ENCODE measurements around the gene IBA57. TPM values are rescaled to one million over a fixed set of nuclear protein-coding genes. Genes with fewer than 3 reads are reported as not detected.

Gene IBA57
- total and polyA plus RNA-seq, 4 experiments from 2014 or later: 1.3 to 12.0 (median 6.9) TPM

DNA sequence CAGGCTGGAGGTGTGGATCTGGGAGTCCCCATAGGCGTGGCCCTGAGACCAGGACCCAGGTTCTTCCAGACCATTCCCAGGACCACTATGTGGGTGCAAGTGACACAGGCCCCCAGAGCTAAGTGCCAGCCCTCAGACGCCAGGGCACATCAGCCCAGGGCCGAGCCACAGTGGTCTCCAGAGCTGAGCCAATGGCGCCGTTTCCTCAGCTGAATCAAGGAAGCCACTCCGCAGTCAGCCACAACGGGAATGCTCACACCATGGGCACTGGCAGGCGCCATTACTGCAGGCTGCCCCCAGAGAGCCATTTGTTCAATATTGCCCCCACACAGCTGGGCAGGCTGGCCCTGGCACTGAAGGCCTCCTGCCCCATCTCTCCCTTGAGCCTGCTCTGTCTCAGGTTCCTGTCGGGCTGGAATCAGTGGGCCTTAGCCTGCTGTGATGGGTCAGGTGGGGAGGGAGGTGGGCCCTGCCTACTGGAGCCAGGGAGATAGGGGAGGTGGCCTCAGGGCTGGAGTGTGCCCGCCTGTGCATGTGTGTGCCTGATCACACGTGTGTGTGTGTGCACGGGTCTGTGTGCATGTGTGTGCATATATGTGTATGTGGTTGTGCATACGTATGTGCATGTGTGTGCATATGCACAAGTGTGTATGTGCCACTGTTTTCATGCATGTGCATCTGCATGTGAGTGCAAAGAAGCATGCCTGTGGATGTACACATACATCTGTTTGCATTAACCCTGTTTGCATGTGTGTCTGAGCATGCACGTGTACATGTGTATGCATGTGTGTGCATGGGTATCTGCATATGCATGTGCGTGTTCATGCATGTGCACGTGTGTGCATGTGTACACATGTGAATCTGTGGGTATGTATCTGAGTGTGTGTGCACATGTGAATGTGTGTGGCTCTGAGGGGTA lies 9.7 kb upstream of the IBA57 start:
- Mint-ChIP-seq H3K36me3 (no peaks in the 10 kb centered on the region), H3K4me1 (peaks cover 0 to 8% (median under 1%) of the 10 kb centered on the region in 4 donors), H3K27me3 (no peaks in the 10 kb centered on the region), H3K27ac (peak overlapping the region in 1 of 7 donors; percentile 51), H3K9me3 (no peaks in the 10 kb centered on the region), H3K4me3 (no peak overlapping the region)
- no peaks in the 10 kb centered on the region for H3K36me3 ChIP-seq (ENCODE audit: insufficient read depth, low read length)
- ChIA-PET POLR2A (ENCODE audit: partially characterized antibody) (interaction anchor here (1.7 kb wide), 1 partner anchor 10 kb away, joined by 8 read pairs; the partner anchor contains the start of gene IBA57), CTCF (ENCODE audit: partially characterized antibody) (no interaction called here)
- intact Hi-C loops (cut with micrococcal nuclease): no loop called here
- no peak for DNase-seq
- no peak overlapping the region for H3K27ac ChIP-seq (ENCODE audit: low read depth, low read length)
- no peaks in the 10 kb centered on the region for H3K4me1 ChIP-seq (ENCODE audit: insufficient read depth, low read length)
- no peaks in the 10 kb centered on the region for H3K27me3 ChIP-seq (ENCODE audit: insufficient read depth, low read length)
- H3K9me3 ChIP-seq (ENCODE audit: control insufficient read depth in 1 of 2, low read length in 2 of 2): no peaks in the 10 kb centered on the region
- H3K4me3 ChIP-seq (ENCODE audit: low read length in 2 of 2): no peak overlapping the region

- intact Hi-C loops (cut with micrococcal nuclease): no loop called here
Measured at GRCh38 chr1:228156515-228156881, 9.1 kb upstream of the IBA57 start.

GRCh38 chr1:228156941-228157728 lies 8.5 kb upstream of the IBA57 start:
- Histone ChIP-seq H3K4me1 (ENCODE audit: insufficient read depth, low read length) (peaks cover 7% of the 10 kb centered on the region), H3K4me3 (ENCODE audit: low read length in 2 of 2) (no peak overlapping the region), H3K27me3 (ENCODE audit: insufficient read depth, low read length) (no peaks in the 10 kb centered on the region), H3K27ac (ENCODE audit: low read depth, low read length) (no peak overlapping the region), H3K36me3 (ENCODE audit: insufficient read depth, low read length) (no peaks in the 10 kb centered on the region), H3K9me3 (ENCODE audit: control insufficient read depth in 1 of 2, low read length in 2 of 2) (no peaks in the 10 kb centered on the region)
- CTCF ChIA-PET (ENCODE audit: partially characterized antibody): interaction anchor here (0.7 to 1.5 kb wide), 2 partner anchors 9 to 26 kb away, joined by 4 to 5 read pairs; no protein-coding TSS in a partner anchor
- H3K9me3 Mint-ChIP-seq: no peaks in the 10 kb centered on the region
- H3K27me3 Mint-ChIP-seq: no peaks in the 10 kb centered on the region
- H3K36me3 Mint-ChIP-seq: no peaks in the 10 kb centered on the region
- H3K27ac Mint-ChIP-seq: peak overlapping the region in 1 of 7 donors; percentile 45
- POLR2A ChIA-PET (ENCODE audit: partially characterized antibody): interaction anchor here (1.7 kb wide), 1 partner anchor 8 kb away, joined by 8 read pairs; the partner anchor contains the start of gene IBA57
- no peak overlapping the region for H3K4me3 Mint-ChIP-seq
- peaks cover 2 to 14% (median 6%) of the 10 kb centered on the region in 4 donors for H3K4me1 Mint-ChIP-seq
- peak in 1 of 5 donors; percentile 39 for DNase-seq
- intact Hi-C loops (cut with micrococcal nuclease): no loop called here

More at GRCh38 chr1:228156515-228156881, 9.1 kb upstream of the IBA57 start:
- H3K4me1 ChIP-seq (ENCODE audit: insufficient read depth, low read length): peaks cover under 1% of the 10 kb centered on the region
- no peaks in the 10 kb centered on the region for H3K36me3 ChIP-seq (ENCODE audit: insufficient read depth, low read length)
- DNase-seq: peak in 1 of 5 donors; percentile 23
- no peak overlapping the region for H3K27ac ChIP-seq (ENCODE audit: low read depth, low read length)
- ChIA-PET CTCF (ENCODE audit: partially characterized antibody) (interaction anchor here (0.7 to 1.5 kb wide), 2 partner anchors 10 to 26 kb away, joined by 4 to 5 read pairs; no protein-coding TSS in a partner anchor), POLR2A (ENCODE audit: partially characterized antibody) (interaction anchor here (1.7 kb wide), 1 partner anchor 9 kb away, joined by 8 read pairs; the partner anchor contains the start of gene IBA57)
- Mint-ChIP-seq H3K27ac (no peak overlapping the region), H3K4me3 (no peak overlapping the region), H3K36me3 (no peaks in the 10 kb centered on the region), H3K27me3 (no peaks in the 10 kb centered on the region), H3K9me3 (no peaks in the 10 kb centered on the region), H3K4me1 (peaks cover 0 to 7% (median 2%) of the 10 kb centered on the region in 4 donors)
- no peaks in the 10 kb centered on the region for H3K27me3 ChIP-seq (ENCODE audit: insufficient read depth, low read length)
- no peak overlapping the region for H3K4me3 ChIP-seq (ENCODE audit: low read length in 2 of 2)
- H3K9me3 ChIP-seq (ENCODE audit: control insufficient read depth in 1 of 2, low read length in 2 of 2): no peaks in the 10 kb centered on the region

DNA sequence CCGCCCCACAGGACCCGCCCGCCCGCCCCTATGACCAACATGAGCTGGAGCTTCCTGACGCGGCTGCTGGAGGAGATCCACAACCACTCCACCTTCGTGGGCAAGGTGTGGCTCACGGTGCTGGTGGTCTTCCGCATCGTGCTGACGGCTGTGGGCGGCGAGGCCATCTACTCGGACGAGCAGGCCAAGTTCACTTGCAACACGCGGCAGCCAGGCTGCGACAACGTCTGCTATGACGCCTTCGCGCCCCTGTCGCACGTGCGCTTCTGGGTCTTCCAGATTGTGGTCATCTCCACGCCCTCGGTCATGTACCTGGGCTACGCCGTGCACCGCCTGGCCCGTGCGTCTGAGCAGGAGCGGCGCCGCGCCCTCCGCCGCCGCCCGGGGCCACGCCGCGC lies 7.9 kb upstream of the IBA57 start:
- H3K9me3 Mint-ChIP-seq: no peaks in the 10 kb centered on the region
- intact Hi-C loops (cut with micrococcal nuclease): no loop called here
- Histone ChIP-seq H3K36me3 (ENCODE audit: insufficient read depth, low read length) (no peaks in the 10 kb centered on the region), H3K4me3 (ENCODE audit: low read length in 2 of 2) (no peak overlapping the region), H3K27me3 (ENCODE audit: insufficient read depth, low read length) (no peaks in the 10 kb centered on the region), H3K4me1 (ENCODE audit: insufficient read depth, low read length) (peaks cover 13% of the 10 kb centered on the region), H3K27ac (ENCODE audit: low read depth, low read length) (no peak overlapping the region), H3K9me3 (ENCODE audit: control insufficient read depth in 1 of 2, low read length in 2 of 2) (no peaks in the 10 kb centered on the region)
- no peaks in the 10 kb centered on the region for H3K36me3 Mint-ChIP-seq
- DNase-seq: peak in 1 of 5 donors; percentile 25
- H3K27me3 Mint-ChIP-seq: no peaks in the 10 kb centered on the region
- CTCF ChIA-PET (ENCODE audit: partially characterized antibody): interaction anchor here (1.5 kb wide), 1 partner anchor 27 kb away, joined by 4 read pairs; no protein-coding TSS in a partner anchor
- H3K4me3 Mint-ChIP-seq: no peak overlapping the region
- H3K4me1 Mint-ChIP-seq: peaks cover 3 to 18% (median 9%) of the 10 kb centered on the region in 4 donors
- no peak overlapping the region for H3K27ac Mint-ChIP-seq
- POLR2A ChIA-PET (ENCODE audit: partially characterized antibody): interaction anchor here (1.7 kb wide), 1 partner anchor 8 kb away, joined by 8 read pairs; the partner anchor contains the start of gene IBA57

GRCh38 chr1:228158151-228159007 lies 7.2 kb upstream of the IBA57 start:
- ChIA-PET CTCF (ENCODE audit: partially characterized antibody) (no interaction called here), POLR2A (ENCODE audit: partially characterized antibody) (interaction anchor here (0.5 kb wide), 1 partner anchor 49 kb away, joined by 3 read pairs; no protein-coding TSS in a partner anchor)
- Mint-ChIP-seq H3K9me3 (no peaks in the 10 kb centered on the region), H3K36me3 (no peaks in the 10 kb centered on the region), H3K27ac (no peak overlapping the region), H3K27me3 (no peaks in the 10 kb centered on the region), H3K4me3 (no peak overlapping the region), H3K4me1 (peaks cover 3 to 18% (median 9%) of the 10 kb centered on the region in 4 donors)
- no peaks in the 10 kb centered on the region for H3K27me3 ChIP-seq (ENCODE audit: insufficient read depth, low read length)
- H3K27ac ChIP-seq (ENCODE audit: low read depth, low read length): no peak overlapping the region
- DNase-seq: peak in 1 of 5 donors; percentile 17
- H3K36me3 ChIP-seq (ENCODE audit: insufficient read depth, low read length): no peaks in the 10 kb centered on the region
- H3K4me3 ChIP-seq (ENCODE audit: low read length in 2 of 2): no peak overlapping the region
- peaks cover 15% of the 10 kb centered on the region for H3K4me1 ChIP-seq (ENCODE audit: insufficient read depth, low read length)
- H3K9me3 ChIP-seq (ENCODE audit: control insufficient read depth in 1 of 2, low read length in 2 of 2): no peaks in the 10 kb centered on the region
- intact Hi-C loops (cut with micrococcal nuclease): no loop called here

GRCh38 chr1:228159008-228159665 lies 6.5 kb upstream of the IBA57 start:
- CTCF ChIA-PET (ENCODE audit: partially characterized antibody): interaction anchor here (1.0 kb wide), 1 partner anchor 28 kb away, joined by 3 read pairs; no protein-coding TSS in a partner anchor
- H3K27me3 ChIP-seq (ENCODE audit: insufficient read depth, low read length): no peaks in the 10 kb centered on the region
- H3K4me1 ChIP-seq (ENCODE audit: insufficient read depth, low read length): peaks cover 17% of the 10 kb centered on the region
- intact Hi-C loops (cut with micrococcal nuclease): no loop called here
- peak overlapping the region in 1 of 7 donors; percentile 71 for H3K27ac Mint-ChIP-seq
- no peak overlapping the region for H3K4me3 Mint-ChIP-seq
- H3K9me3 ChIP-seq (ENCODE audit: control insufficient read depth in 1 of 2, low read length in 2 of 2): no peaks in the 10 kb centered on the region
- H3K36me3 Mint-ChIP-seq: no peaks in the 10 kb centered on the region
- no peak overlapping the region for H3K4me3 ChIP-seq (ENCODE audit: low read length in 2 of 2)
- H3K4me1 Mint-ChIP-seq: peaks cover 4 to 22% (median 12%) of the 10 kb centered on the region in 4 donors
- H3K9me3 Mint-ChIP-seq: no peaks in the 10 kb centered on the region
- no peak overlapping the region for H3K27ac ChIP-seq (ENCODE audit: low read depth, low read length)
- DNase-seq: peak in 1 of 5 donors; percentile 13
- H3K27me3 Mint-ChIP-seq: no peaks in the 10 kb centered on the region
- H3K36me3 ChIP-seq (ENCODE audit: insufficient read depth, low read length): no peaks in the 10 kb centered on the region
- POLR2A ChIA-PET (ENCODE audit: partially characterized antibody): interaction anchor here (0.5 to 1.0 kb wide), 3 partner anchors 19 to 49 kb away, joined by 3 read pairs; partner anchors contain the start of gene GUK1
